Aorta (tissue), 5 donors: ENCODE data around the gene FITM2. TPM values are rescaled to one million over a fixed set of nuclear protein-coding genes. Genes with fewer than 3 reads are reported as not detected.

Source experiments
- ATAC-seq: fragments of 200-7000 bp; cut with Tn5 transposase; one replicate; pipeline ENCODE4 v1.9.1; 2022; ENCODE audit warnings: moderate library complexity; ENCODE audit not compliant: low FRiP score
- DNase-seq, 2 donors: peaks; one replicate each; pipeline ENCODE4 v3.0.0-alpha.2; 2020
- H3K27ac ChIP-seq, 2 donors: one replicate each; pipeline ENCODE4 v1.5.1; 2013; ENCODE audit warnings: low read length in 2 of 2, mild to moderate bottlenecking in 2 of 2, moderate library complexity in 2 of 2, control low read depth in 1 of 2, inconsistent platforms in 1 of 2, low read depth in 1 of 2
- H3K27me3 ChIP-seq, 2 donors: one replicate each; pipeline ENCODE4 v1.6.1; 2013; ENCODE audit warnings: control low read depth in 1 of 2, low read length in 1 of 2, mild to moderate bottlenecking in 1 of 2, moderate library complexity in 1 of 2; ENCODE audit not compliant: insufficient read depth in 2 of 2, control insufficient read depth in 1 of 2
- H3K36me3 ChIP-seq, 2 donors: one replicate each; pipeline ENCODE4 v1.6.1; 2013; ENCODE audit warnings: control low read depth in 1 of 2, low read length in 1 of 2, mild to moderate bottlenecking in 1 of 2; ENCODE audit not compliant: insufficient read depth in 2 of 2, control insufficient read depth in 1 of 2
- H3K4me1 ChIP-seq, 2 donors: one replicate each; pipeline ENCODE4 v1.6.1; 2013; ENCODE audit warnings: low read length in 2 of 2, control low read depth in 1 of 2, mild to moderate bottlenecking in 1 of 2, moderate library complexity in 1 of 2; ENCODE audit not compliant: insufficient read depth in 2 of 2, control insufficient read depth in 1 of 2
- H3K4me3 ChIP-seq, 2 donors: one replicate each; pipeline ENCODE4 v1.5.1; 2013; ENCODE audit warnings: low read length in 2 of 2, control low read depth in 1 of 2, mild to moderate bottlenecking in 1 of 2
- H3K9me3 ChIP-seq: one replicate; pipeline ENCODE4 v1.6.1; 2013; ENCODE audit warnings: mild to moderate bottlenecking, low read length; ENCODE audit not compliant: control insufficient read depth
- WGBS, 2 donors: extraction: QIAGEN DNeasy Blood & Tissue Kit; methylation state at CpG; one replicate each; pipeline ENCODE4 v1.1.7; 2013; 5-methylcytosine and 5-hydroxymethylcytosine counted together
- intact Hi-C, 2 donors: fragments of 100-400 bp; cut with DNase I; formaldehyde crosslinking; loops; one replicate each; pipeline versions ENCODE4 v1.14.2 to v1.15.0; 2022
- long read RNA-seq, 2 donors: library from polyadenylated mRNA; unstranded; transcript quantifications; one replicate each; pipeline ENCODE4 v2.0.0, GENCODE V29; 2020 to 2021
- polyA plus RNA-seq, 2 donors: library from polyadenylated mRNA; stranded (reverse); fragments of 200-250 nt; gene quantifications; one replicate each; pipeline ENCODE4 v1.2.3, GENCODE V29; 2013
- total RNA-seq, 2 donors: library from RNA; stranded (reverse); fragmentation: NEBNext Ultra II Directional; extraction: Animal tissue kit (Norgen Biotek cat#: 25700); gene quantifications; one replicate each; pipeline ENCODE4 v1.2.1, GENCODE V29; 2021
- donor health status: healthy with polysubstance abuse.
- donor health status: Bipolar disorder and iron deficiency.
- donor health status: DM: no; HTN: no; CAD: no.
- donor health status: DM: no; HTN: no; CAD: no.
- donor health status: DM: yes; HTN: yes; CAD: no.

FITM2 gene, protein sequence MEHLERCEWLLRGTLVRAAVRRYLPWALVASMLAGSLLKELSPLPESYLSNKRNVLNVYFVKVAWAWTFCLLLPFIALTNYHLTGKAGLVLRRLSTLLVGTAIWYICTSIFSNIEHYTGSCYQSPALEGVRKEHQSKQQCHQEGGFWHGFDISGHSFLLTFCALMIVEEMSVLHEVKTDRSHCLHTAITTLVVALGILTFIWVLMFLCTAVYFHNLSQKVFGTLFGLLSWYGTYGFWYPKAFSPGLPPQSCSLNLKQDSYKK
- total RNA-seq (1 to 10 TPM; 6.6 TPM), polyA plus RNA-seq (1 to 10 TPM; 2.9 to 3.6 TPM)
- long read RNA-seq, donor 1, full-length matches to known transcripts: 2 of 10 reads
- long read RNA-seq, donor 1, partial matches to known transcripts: 0 of 10 reads
- long read RNA-seq, donor 1, other reads (novel, unspliced or antisense): 8 of 10 reads
- long read RNA-seq, donor 2, partial matches to known transcripts: 0 of 1 reads
- long read RNA-seq, donor 2, other reads (novel, unspliced or antisense): 1 of 1 reads

GRCh38 chr20:44310664-44311639 lies at the start of gene FITM2:
Gene FITM2, minus strand, starts transcription at chr20:44311202. Its CDS starts 54 bp downstream, at chr20:44311148.
- no peaks in the 10 kb centered on the region for H3K9me3 ChIP-seq
- peak; percentile 99 to 100 for DNase-seq
- H3K4me3 ChIP-seq: peak within 1 kb of the TSS; percentile 31 to 77
- intact Hi-C loops: loop anchor here (1.0 to 2.0 kb wide), 3 partner anchors 94 to 194 kb away; no protein-coding TSS in a partner anchor
- peak; percentile 99 for ATAC-seq
- no peak within 1 kb of the TSS for H3K27ac ChIP-seq
- 1% methylated on average over 67 to 70 of the region's 70 CpGs for WGBS, 2 donors
- peaks cover 0 to 2% of the 10 kb centered on the region in 2 donors for H3K36me3 ChIP-seq
- no peaks in the 10 kb centered on the region for H3K27me3 ChIP-seq
- H3K4me1 ChIP-seq: no peaks in the 10 kb centered on the region

- no peaks in the 10 kb centered on the region for H3K4me1 ChIP-seq
- H3K27ac ChIP-seq: no peak overlapping the region
- ATAC-seq: no peak
- H3K27me3 ChIP-seq: no peaks in the 10 kb centered on the region
- no peaks in the 10 kb centered on the region for H3K9me3 ChIP-seq
- no peak overlapping the region for H3K4me3 ChIP-seq
- no peaks in the 10 kb centered on the region for H3K36me3 ChIP-seq
- intact Hi-C loops: no loop called here
- DNase-seq: no peak
These were observed 49.2 kb upstream of the FITM2 start for GRCh38 chr20:44360221-44360620.

GRCh38 chr20:44358776-44359175 lies 47.8 kb upstream of the FITM2 start:
- H3K27ac ChIP-seq: no peak overlapping the region

GRCh38 chr20:44357555-44358125 lies 46.6 kb upstream of the FITM2 start:
- no peak for DNase-seq

More at GRCh38 chr20:44358776-44359175, 47.8 kb upstream of the FITM2 start:
- 82 to 90% methylated on average over 8 of the region's 8 CpGs for WGBS, 2 donors
- no peak overlapping the region for H3K4me3 ChIP-seq
- no peaks in the 10 kb centered on the region for H3K36me3 ChIP-seq
- H3K9me3 ChIP-seq: no peaks in the 10 kb centered on the region
- H3K4me1 ChIP-seq: no peaks in the 10 kb centered on the region
- no peak for ATAC-seq
- intact Hi-C loops: no loop called here
- H3K27me3 ChIP-seq: no peaks in the 10 kb centered on the region
- DNase-seq: no peak

GRCh38 chr20:44357020-44357419 lies 46.0 kb upstream of the FITM2 start:
- DNase-seq: no peak
- H3K9me3 ChIP-seq: no peaks in the 10 kb centered on the region
- no peaks in the 10 kb centered on the region for H3K27me3 ChIP-seq
- no peaks in the 10 kb centered on the region for H3K36me3 ChIP-seq
- H3K4me1 ChIP-seq: no peaks in the 10 kb centered on the region
- H3K4me3 ChIP-seq: no peak overlapping the region
- 82 to 84% methylated on average over 2 of the region's 2 CpGs for WGBS, 2 donors
- no peak overlapping the region for H3K27ac ChIP-seq
- ATAC-seq: no peak
- intact Hi-C loops: no loop called here

More at GRCh38 chr20:44357555-44358125, 46.6 kb upstream of the FITM2 start:
- no peaks in the 10 kb centered on the region for H3K36me3 ChIP-seq
- no peak for ATAC-seq
- WGBS, 2 donors: 52 to 55% methylated on average over 4 of the region's 4 CpGs
- H3K4me3 ChIP-seq: no peak overlapping the region
- no peaks in the 10 kb centered on the region for H3K4me1 ChIP-seq
- no peak overlapping the region for H3K27ac ChIP-seq
- H3K9me3 ChIP-seq: no peaks in the 10 kb centered on the region
- intact Hi-C loops: no loop called here
- no peaks in the 10 kb centered on the region for H3K27me3 ChIP-seq

GRCh38 chr20:44356353-44356723 lies 45.3 kb upstream of the FITM2 start:
- intact Hi-C loops: no loop called here
- Histone ChIP-seq H3K4me3 (no peak overlapping the region), H3K27me3 (no peaks in the 10 kb centered on the region), H3K9me3 (no peaks in the 10 kb centered on the region), H3K4me1 (no peaks in the 10 kb centered on the region), H3K36me3 (no peaks in the 10 kb centered on the region), H3K27ac (no peak overlapping the region)
- DNase-seq (no peak), ATAC-seq (no peak)
- 85 to 86% methylated on average over 14 of the region's 14 CpGs for WGBS, 2 donors

DNA sequence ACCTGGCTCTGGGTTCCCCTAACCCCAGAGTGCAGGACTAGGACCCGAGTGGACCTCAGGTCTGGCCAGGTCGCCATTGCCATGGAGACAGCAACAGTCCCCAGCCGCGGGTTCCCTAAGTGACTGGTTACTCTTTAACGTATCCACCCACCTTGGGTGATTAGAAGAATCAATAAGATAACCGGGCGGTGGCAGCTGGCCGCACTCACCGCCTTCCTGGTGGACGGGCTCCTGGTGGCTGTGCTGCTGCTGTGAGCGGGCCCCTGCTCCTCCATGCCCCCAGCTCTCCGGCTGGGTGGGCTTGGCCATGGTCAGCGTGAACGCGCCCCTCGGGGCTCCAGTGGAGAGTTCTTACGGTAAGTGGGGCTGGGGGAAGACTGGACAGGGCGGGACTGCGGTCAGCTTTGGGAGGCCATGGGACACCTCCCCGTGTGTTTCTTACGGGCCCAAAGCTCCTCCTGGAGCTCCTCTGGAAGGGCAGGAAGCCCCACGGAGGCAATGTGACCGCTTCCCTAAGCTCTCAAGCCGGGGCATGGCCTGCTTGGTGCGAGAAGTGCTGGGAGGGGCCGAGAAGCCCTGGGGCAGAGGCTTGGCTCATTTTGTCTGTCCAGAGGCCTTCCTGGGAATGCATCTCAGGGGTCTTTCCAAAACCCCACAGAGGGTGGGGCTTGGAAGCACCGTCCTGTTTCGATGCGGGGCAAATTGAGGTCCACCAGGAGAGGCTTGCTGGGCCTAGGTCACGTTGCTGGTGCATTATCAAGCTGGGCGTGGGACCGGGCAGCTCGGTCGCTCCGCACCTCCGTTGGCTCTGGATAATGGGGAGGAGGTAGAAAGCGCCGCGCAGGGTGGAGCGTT lies 44.7 kb upstream of the FITM2 start, which contains the start of gene HNF4A:
TSS of gene HNF4A (plus strand) at position 202 of the 855 bp plus-strand sequence. CDS start at position 308, 106 bp downstream.
- intact Hi-C loops: no loop called here
- Histone ChIP-seq H3K4me3 (no peak within 1 kb of the TSS), H3K27me3 (no peaks in the 10 kb centered on the region), H3K9me3 (no peaks in the 10 kb centered on the region), H3K36me3 (no peaks in the 10 kb centered on the region), H3K27ac (no peak within 1 kb of the TSS), H3K4me1 (no peaks in the 10 kb centered on the region)
- DNase-seq: no peak
- ATAC-seq: peak; percentile 46
- 86 to 90% methylated on average over 40 of the region's 40 CpGs for WGBS, 2 donors
